NB4 (cell line): ENCODE results near the gene MED13L.

Source experiments
- MYC ChIP-seq: IDR thresholded peaks from 2 replicates; pipeline ENCODE4 v1.6.1; 2011; ENCODE audit warnings: low read depth, low read length
- POLR2A ChIP-seq: IDR thresholded peaks from 2 replicates; pipeline ENCODE4 v1.6.1; 2011; ENCODE audit warnings: mild to moderate bottlenecking; ENCODE audit not compliant: insufficient read length; ENCODE audit errors: extremely low read depth
- TF ChIP-seq, protein P1 (sequence below): IDR thresholded peaks from one replicate; pipeline ENCODE4 v1.5.1; 2012; ENCODE audit warnings: low read depth, low read length

DNA sequence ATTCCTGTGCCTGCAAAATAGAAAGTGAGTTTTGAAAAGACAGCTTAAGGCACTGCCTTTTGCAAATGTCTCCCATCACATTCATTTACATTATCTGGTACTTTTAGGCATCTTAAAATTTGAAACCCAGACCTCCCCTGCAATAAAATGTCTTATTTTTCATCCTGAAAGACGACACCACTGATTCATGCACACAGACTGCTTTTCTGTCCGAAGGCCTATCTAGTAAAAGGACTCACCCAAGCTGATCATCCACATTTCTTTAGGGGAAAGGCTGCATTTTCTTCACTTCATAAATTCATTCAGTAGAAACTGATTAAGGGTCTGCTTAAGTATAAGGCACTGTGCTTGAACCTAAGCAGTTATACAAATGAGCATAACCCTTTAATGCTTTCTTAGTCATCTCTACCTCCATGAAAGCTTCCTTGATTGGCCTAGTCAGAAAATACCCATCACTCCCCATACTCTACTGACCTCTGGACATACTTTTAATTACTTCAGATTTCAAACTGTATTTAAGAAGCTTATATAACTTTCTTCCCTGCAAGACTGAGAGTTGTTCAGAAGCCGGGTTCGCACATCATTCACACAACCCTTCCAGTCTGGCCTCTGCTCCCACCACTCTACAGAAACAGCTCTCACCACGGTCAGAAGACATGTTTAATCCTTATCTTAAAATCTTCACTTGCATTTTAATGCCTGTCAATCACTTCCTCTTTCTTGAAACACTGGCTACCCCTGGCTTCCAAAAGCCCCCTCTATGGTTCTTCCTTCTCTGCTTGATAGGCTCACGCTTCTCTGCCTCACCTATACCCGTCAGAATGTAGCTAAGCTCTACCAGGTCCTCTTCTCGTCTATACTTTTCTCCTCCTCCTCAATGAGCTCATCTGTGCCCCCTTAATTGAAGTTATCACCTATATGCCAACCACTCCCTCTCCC lies 288.6 kb downstream of the MED13L start:
- no peak for TF ChIP-seq MYC
- TF ChIP-seq, protein P1, sequence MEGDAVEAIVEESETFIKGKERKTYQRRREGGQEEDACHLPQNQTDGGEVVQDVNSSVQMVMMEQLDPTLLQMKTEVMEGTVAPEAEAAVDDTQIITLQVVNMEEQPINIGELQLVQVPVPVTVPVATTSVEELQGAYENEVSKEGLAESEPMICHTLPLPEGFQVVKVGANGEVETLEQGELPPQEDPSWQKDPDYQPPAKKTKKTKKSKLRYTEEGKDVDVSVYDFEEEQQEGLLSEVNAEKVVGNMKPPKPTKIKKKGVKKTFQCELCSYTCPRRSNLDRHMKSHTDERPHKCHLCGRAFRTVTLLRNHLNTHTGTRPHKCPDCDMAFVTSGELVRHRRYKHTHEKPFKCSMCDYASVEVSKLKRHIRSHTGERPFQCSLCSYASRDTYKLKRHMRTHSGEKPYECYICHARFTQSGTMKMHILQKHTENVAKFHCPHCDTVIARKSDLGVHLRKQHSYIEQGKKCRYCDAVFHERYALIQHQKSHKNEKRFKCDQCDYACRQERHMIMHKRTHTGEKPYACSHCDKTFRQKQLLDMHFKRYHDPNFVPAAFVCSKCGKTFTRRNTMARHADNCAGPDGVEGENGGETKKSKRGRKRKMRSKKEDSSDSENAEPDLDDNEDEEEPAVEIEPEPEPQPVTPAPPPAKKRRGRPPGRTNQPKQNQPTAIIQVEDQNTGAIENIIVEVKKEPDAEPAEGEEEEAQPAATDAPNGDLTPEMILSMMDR, result no peak
- no peak for TF ChIP-seq POLR2A
